Skeletal muscle satellite cell (primary cell): ENCODE data around the gene PABPC3. TPM values are rescaled to one million over a fixed set of nuclear protein-coding genes. Genes with fewer than 3 reads are reported as not detected.

ENCODE experiments used
- H3K27me3 ChIP-seq: 2 replicates; pipeline ENCODE4 v1.7.0; 2013; ENCODE audit warnings: low read length; ENCODE audit not compliant: control insufficient read depth, insufficient read depth
- H3K36me3 ChIP-seq: 2 replicates; pipeline ENCODE4 v1.7.0; 2013; ENCODE audit warnings: mild to moderate bottlenecking, control low read depth, low read length; ENCODE audit not compliant: insufficient read depth
- H3K4me1 ChIP-seq: 2 replicates; pipeline ENCODE4 v1.7.0; 2013; ENCODE audit warnings: low read length; ENCODE audit not compliant: control insufficient read depth, insufficient read depth
- H3K4me2 ChIP-seq: 2 replicates; pipeline ENCODE4 v1.7.0; 2013; ENCODE audit warnings: mild to moderate bottlenecking, low read length
- H3K4me3 ChIP-seq: 2 replicates; pipeline ENCODE4 v1.7.0; 2013; ENCODE audit warnings: low read length
- H3K9ac ChIP-seq: 2 replicates; pipeline ENCODE4 v1.7.0; 2013; ENCODE audit warnings: mild to moderate bottlenecking, low read depth, low read length, moderate library complexity
- H3K9me3 ChIP-seq: replicated peaks from 2 replicates; pipeline ENCODE4 v1.7.0; 2013; ENCODE audit warnings: mild to moderate bottlenecking, control low read depth, low read length
- total RNA-seq: library from RNA; depleted of rRNA; stranded (reverse); fragments of >200 nt; gene quantifications from 2 replicates; pipeline ENCODE4 v1.2.3, GENCODE V29; 2012; rRNA removed

The PABPC3 gene
- 0.22 and 0.25 TPM in 2 replicates for total RNA-seq

GRCh38 chr13:25095851-25096453, at the start of gene PABPC3:
TSS of gene PABPC3 (plus strand) at chr13:25096136. CDS start at chr13:25096199, 63 bp downstream.
- Histone ChIP-seq H3K9ac (no peak within 1 kb of the TSS), H3K27me3 (peaks cover 24% of the 10 kb centered on the region), H3K4me2 (peak within 1 kb of the TSS; percentile 54), H3K4me1 (no peaks in the 10 kb centered on the region), H3K4me3 (no peak within 1 kb of the TSS), H3K36me3 (no peaks in the 10 kb centered on the region), H3K9me3 (no peaks in the 10 kb centered on the region)

- Histone ChIP-seq H3K4me1 (peaks cover 5% of the 10 kb centered on the region), H3K9me3 (peaks cover 3% of the 10 kb centered on the region), H3K9ac (no peak overlapping the region), H3K4me3 (peak overlapping the region; percentile 66), H3K27me3 (peaks cover 61% of the 10 kb centered on the region), H3K36me3 (no peaks in the 10 kb centered on the region), H3K4me2 (peak overlapping the region; percentile 89)
Observed at GRCh38 chr13:25046274-25046984, 49.5 kb upstream of the PABPC3 start.

GRCh38 chr13:25046985-25047511, 48.9 kb upstream of the PABPC3 start:
- no peaks in the 10 kb centered on the region for H3K36me3 ChIP-seq
- H3K4me3 ChIP-seq = peak overlapping the region; percentile 66
- peaks cover 55% of the 10 kb centered on the region for H3K27me3 ChIP-seq
- no peak overlapping the region for H3K9ac ChIP-seq
- peaks cover 5% of the 10 kb centered on the region for H3K4me1 ChIP-seq
- peaks cover 3% of the 10 kb centered on the region for H3K9me3 ChIP-seq
- H3K4me2 ChIP-seq = peak overlapping the region; percentile 89

- H3K9me3 ChIP-seq = peaks cover 3% of the 10 kb centered on the region
- H3K4me3 ChIP-seq = no peak overlapping the region
- H3K9ac ChIP-seq = no peak overlapping the region
- peaks cover 21% of the 10 kb centered on the region for H3K27me3 ChIP-seq
- H3K4me1 ChIP-seq = peaks cover 5% of the 10 kb centered on the region
- no peaks in the 10 kb centered on the region for H3K36me3 ChIP-seq
- H3K4me2 ChIP-seq = no peak overlapping the region
Observed at GRCh38 chr13:25051065-25051464, 44.9 kb upstream of the PABPC3 start.

- H3K9ac ChIP-seq = no peak overlapping the region
- H3K27me3 ChIP-seq = no peaks in the 10 kb centered on the region
- no peaks in the 10 kb centered on the region for H3K4me1 ChIP-seq
- no peaks in the 10 kb centered on the region for H3K9me3 ChIP-seq
- H3K36me3 ChIP-seq = no peaks in the 10 kb centered on the region
- H3K4me2 ChIP-seq = no peak overlapping the region
- H3K4me3 ChIP-seq = no peak overlapping the region
Observed at GRCh38 chr13:25059166-25059565, 36.8 kb upstream of the PABPC3 start.

GRCh38 chr13:25059958-25060357, 36.0 kb upstream of the PABPC3 start:
- Histone ChIP-seq H3K36me3 (no peaks in the 10 kb centered on the region), H3K4me3 (no peak overlapping the region), H3K27me3 (no peaks in the 10 kb centered on the region), H3K4me1 (no peaks in the 10 kb centered on the region), H3K9me3 (no peaks in the 10 kb centered on the region), H3K4me2 (no peak overlapping the region), H3K9ac (no peak overlapping the region)

- no peak overlapping the region for H3K4me3 ChIP-seq
- no peaks in the 10 kb centered on the region for H3K9me3 ChIP-seq
- no peak overlapping the region for H3K4me2 ChIP-seq
- H3K27me3 ChIP-seq = no peaks in the 10 kb centered on the region
- H3K9ac ChIP-seq = no peak overlapping the region
- no peaks in the 10 kb centered on the region for H3K4me1 ChIP-seq
- no peaks in the 10 kb centered on the region for H3K36me3 ChIP-seq
Observed at GRCh38 chr13:25062479-25062878, 33.5 kb upstream of the PABPC3 start.

GRCh38 chr13:25064396-25064795, 31.5 kb upstream of the PABPC3 start:
- Histone ChIP-seq H3K4me2 (no peak overlapping the region), H3K9me3 (no peaks in the 10 kb centered on the region), H3K27me3 (no peaks in the 10 kb centered on the region), H3K9ac (no peak overlapping the region), H3K4me1 (no peaks in the 10 kb centered on the region), H3K36me3 (no peaks in the 10 kb centered on the region), H3K4me3 (no peak overlapping the region)

GRCh38 chr13:25065974-25066770, 29.8 kb upstream of the PABPC3 start:
- H3K4me1 ChIP-seq = no peaks in the 10 kb centered on the region
- no peaks in the 10 kb centered on the region for H3K27me3 ChIP-seq
- no peak overlapping the region for H3K4me2 ChIP-seq
- H3K36me3 ChIP-seq = no peaks in the 10 kb centered on the region
- no peaks in the 10 kb centered on the region for H3K9me3 ChIP-seq
- H3K4me3 ChIP-seq = no peak overlapping the region
- H3K9ac ChIP-seq = no peak overlapping the region

- no peaks in the 10 kb centered on the region for H3K9me3 ChIP-seq
- H3K4me1 ChIP-seq = no peaks in the 10 kb centered on the region
- no peak overlapping the region for H3K9ac ChIP-seq
- H3K4me3 ChIP-seq = no peak overlapping the region
- H3K27me3 ChIP-seq = no peaks in the 10 kb centered on the region
- H3K4me2 ChIP-seq = no peak overlapping the region
- no peaks in the 10 kb centered on the region for H3K36me3 ChIP-seq
Observed at GRCh38 chr13:25067064-25067463, 28.9 kb upstream of the PABPC3 start.

- Histone ChIP-seq H3K27me3 (no peaks in the 10 kb centered on the region), H3K4me2 (no peak overlapping the region), H3K4me1 (no peaks in the 10 kb centered on the region), H3K9ac (no peak overlapping the region), H3K9me3 (no peaks in the 10 kb centered on the region), H3K4me3 (no peak overlapping the region), H3K36me3 (no peaks in the 10 kb centered on the region)
Observed at GRCh38 chr13:25068810-25069209, 27.1 kb upstream of the PABPC3 start.
